DOHH2 (cell line): Measurements from ENCODE around the gene TTC7B.

Experiments used
- H3F3A ChIP-seq: fragments of 200-600 bp; sonication (generic), shearing (Covaris generic); 2 replicates; pipeline ENCODE4 v1.6.0; 2016; ENCODE audit warnings: antibody characterized with exemption, mild to moderate bottlenecking; ENCODE audit not compliant: control insufficient read depth, insufficient read depth
- H3K27ac ChIP-seq: fragments of 200-600 bp; sonication (generic); 2 replicates; pipeline ENCODE4 v1.5.1; 2014; ENCODE audit warnings: low read depth, mild to moderate bottlenecking, low read length, moderate library complexity
- H3K27me3 ChIP-seq: fragments of 200-600 bp; sonication (generic); 2 replicates; pipeline ENCODE4 v1.6.1; 2014; ENCODE audit warnings: mild to moderate bottlenecking, low read length, mixed read lengths; ENCODE audit not compliant: control insufficient read depth
- H3K36me3 ChIP-seq: fragments of 200-600 bp; sonication (generic); 2 replicates; pipeline ENCODE4 v1.6.1; 2014; ENCODE audit warnings: mild to moderate bottlenecking, low read length, moderate library complexity, mixed read lengths; ENCODE audit not compliant: control insufficient read depth
- H3K4me1 ChIP-seq: fragments of 200-600 bp; sonication (generic); 2 replicates; pipeline ENCODE4 v1.6.1; 2014; ENCODE audit warnings: mild to moderate bottlenecking, low read length, mixed read lengths; ENCODE audit not compliant: control insufficient read depth
- H3K4me2 ChIP-seq: fragments of 200-600 bp; sonication (generic); 2 replicates; pipeline ENCODE4 v1.6.0; 2014; ENCODE audit warnings: mild to moderate bottlenecking, low read length, moderate library complexity
- H3K4me3 ChIP-seq: fragments of 200-600 bp; sonication (generic); 2 replicates; pipeline ENCODE4 v1.5.1; 2014; ENCODE audit warnings: mild to moderate bottlenecking, low read length, mixed read lengths
- H3K79me2 ChIP-seq: fragments of 200-600 bp; sonication (generic); 2 replicates; pipeline ENCODE4 v1.6.1; 2014; ENCODE audit warnings: mild to moderate bottlenecking, low read length, mixed read lengths; ENCODE audit not compliant: control insufficient read depth
- H3K9me2 ChIP-seq: fragments of 200-600 bp; sonication (generic); replicated peaks from 2 replicates; pipeline ENCODE4 v1.6.1; 2014; ENCODE audit warnings: mild to moderate bottlenecking, low read length, mixed read lengths; ENCODE audit not compliant: control insufficient read depth
- H3K9me3 ChIP-seq: fragments of 200-600 bp; sonication (generic); 2 replicates; pipeline ENCODE4 v1.6.1; 2014; ENCODE audit warnings: antibody characterized with exemption, low read length, mixed read lengths; ENCODE audit not compliant: control insufficient read depth, insufficient read depth
- H4K20me1 ChIP-seq: fragments of 200-600 bp; sonication (generic); 2 replicates; pipeline ENCODE4 v1.6.0; 2014; ENCODE audit warnings: low read depth, mild to moderate bottlenecking, antibody characterized with exemption, low read length, moderate library complexity; ENCODE audit not compliant: control insufficient read depth, insufficient read depth
- EZH2phosphoT487 ChIP-seq: fragments of 200-600 bp; sonication (generic); IDR thresholded peaks from 2 replicates; pipeline ENCODE4 v1.6.1; 2017; ENCODE audit warnings: borderline replicate concordance, mild to moderate bottlenecking, antibody characterized with exemption, low read length, moderate library complexity, mixed read lengths
- TF ChIP-seq, protein P1 (sequence below): fragments of 200-600 bp; sonication (generic); IDR thresholded peaks from one replicate; pipeline ENCODE4 v1.5.1; 2014; ENCODE audit warnings: antibody characterized with exemption, mild to moderate bottlenecking, low read depth, low read length; ENCODE audit not compliant: poor library complexity, severe bottlenecking

Gene TTC7B

GRCh38 chr14:90807060-90807459 lies 9.2 kb downstream of the TTC7B start:
- TF ChIP-seq, protein P1, sequence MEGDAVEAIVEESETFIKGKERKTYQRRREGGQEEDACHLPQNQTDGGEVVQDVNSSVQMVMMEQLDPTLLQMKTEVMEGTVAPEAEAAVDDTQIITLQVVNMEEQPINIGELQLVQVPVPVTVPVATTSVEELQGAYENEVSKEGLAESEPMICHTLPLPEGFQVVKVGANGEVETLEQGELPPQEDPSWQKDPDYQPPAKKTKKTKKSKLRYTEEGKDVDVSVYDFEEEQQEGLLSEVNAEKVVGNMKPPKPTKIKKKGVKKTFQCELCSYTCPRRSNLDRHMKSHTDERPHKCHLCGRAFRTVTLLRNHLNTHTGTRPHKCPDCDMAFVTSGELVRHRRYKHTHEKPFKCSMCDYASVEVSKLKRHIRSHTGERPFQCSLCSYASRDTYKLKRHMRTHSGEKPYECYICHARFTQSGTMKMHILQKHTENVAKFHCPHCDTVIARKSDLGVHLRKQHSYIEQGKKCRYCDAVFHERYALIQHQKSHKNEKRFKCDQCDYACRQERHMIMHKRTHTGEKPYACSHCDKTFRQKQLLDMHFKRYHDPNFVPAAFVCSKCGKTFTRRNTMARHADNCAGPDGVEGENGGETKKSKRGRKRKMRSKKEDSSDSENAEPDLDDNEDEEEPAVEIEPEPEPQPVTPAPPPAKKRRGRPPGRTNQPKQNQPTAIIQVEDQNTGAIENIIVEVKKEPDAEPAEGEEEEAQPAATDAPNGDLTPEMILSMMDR = no peak
- TF ChIP-seq EZH2phosphoT487 = no peak
- Histone ChIP-seq H3K9me2 (no peaks in the 10 kb centered on the region), H4K20me1 (no peaks in the 10 kb centered on the region), H3K9me3 (no peaks in the 10 kb centered on the region), H3K79me2 (no peaks in the 10 kb centered on the region), H3K4me2 (no peak overlapping the region), H3K27me3 (no peaks in the 10 kb centered on the region), H3F3A (no peaks in the 10 kb centered on the region), H3K36me3 (no peaks in the 10 kb centered on the region), H3K4me1 (no peaks in the 10 kb centered on the region), H3K27ac (no peak overlapping the region), H3K4me3 (no peak overlapping the region)

GRCh38 chr14:90805662-90806540 lies 10.3 kb downstream of the TTC7B start:
- no peaks in the 10 kb centered on the region for H3K9me3 ChIP-seq
- no peaks in the 10 kb centered on the region for H4K20me1 ChIP-seq
- no peaks in the 10 kb centered on the region for H3K79me2 ChIP-seq
- no peaks in the 10 kb centered on the region for H3F3A ChIP-seq
- H3K4me3 ChIP-seq = no peak overlapping the region
- H3K4me2 ChIP-seq = no peak overlapping the region
- no peaks in the 10 kb centered on the region for H3K4me1 ChIP-seq
- H3K27me3 ChIP-seq = no peaks in the 10 kb centered on the region
- TF ChIP-seq, protein P1 = no peak
- TF ChIP-seq EZH2phosphoT487 = no peak
- no peaks in the 10 kb centered on the region for H3K36me3 ChIP-seq
- no peak overlapping the region for H3K27ac ChIP-seq
- no peaks in the 10 kb centered on the region for H3K9me2 ChIP-seq

DNA sequence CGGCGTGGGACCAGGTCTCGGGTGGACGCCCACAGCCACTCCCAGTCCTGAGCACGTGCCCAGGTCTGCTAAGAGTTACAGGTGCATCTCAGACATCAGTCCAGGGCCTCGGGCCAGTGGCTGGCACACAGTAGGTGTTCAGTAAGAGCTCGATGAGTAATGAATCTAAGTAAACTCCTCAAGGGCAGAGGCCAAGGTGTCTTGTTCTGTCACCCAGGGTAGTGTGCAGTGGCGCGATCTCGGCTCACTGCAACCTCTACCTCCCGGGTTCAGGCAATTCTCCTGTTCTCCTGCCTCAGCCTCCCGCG lies 11.2 kb downstream of the TTC7B start:
- no peak overlapping the region for H3K4me2 ChIP-seq

More for the DNA sequence above, 11.2 kb downstream of the TTC7B start:
- H3K4me1 ChIP-seq = no peaks in the 10 kb centered on the region
- H3K4me3 ChIP-seq = no peak overlapping the region
- no peak overlapping the region for H3K27ac ChIP-seq
- H4K20me1 ChIP-seq = no peaks in the 10 kb centered on the region
- H3K36me3 ChIP-seq = no peaks in the 10 kb centered on the region
- no peaks in the 10 kb centered on the region for H3K79me2 ChIP-seq
- TF ChIP-seq, protein P1 = no peak
- no peak for TF ChIP-seq EZH2phosphoT487
- H3K9me2 ChIP-seq = no peaks in the 10 kb centered on the region
- H3F3A ChIP-seq = no peaks in the 10 kb centered on the region
- H3K9me3 ChIP-seq = no peaks in the 10 kb centered on the region
- H3K27me3 ChIP-seq = no peaks in the 10 kb centered on the region
